Muscle layer of duodenum (tissue), 2 donors: ENCODE results near the gene BMPR2.

Source experiments
- H3K27ac ChIP-seq: one replicate; pipeline ENCODE4 v1.7.0; 2013; ENCODE audit warnings: mild to moderate bottlenecking, low read length
- H3K27me3 ChIP-seq: one replicate; pipeline ENCODE4 v1.7.0; 2013; ENCODE audit warnings: low read depth, mild to moderate bottlenecking, control low read depth, low read length
- H3K36me3 ChIP-seq, 2 donors: one replicate each; pipeline ENCODE4 v1.7.0; 2013; ENCODE audit warnings: low read length in 2 of 2, control low read depth in 1 of 2, mild to moderate bottlenecking in 1 of 2; ENCODE audit not compliant: insufficient read depth in 2 of 2, control insufficient read depth in 1 of 2
- H3K4me1 ChIP-seq, 2 donors: one replicate each; pipeline ENCODE4 v1.7.0; 2013; ENCODE audit warnings: low read length in 2 of 2, mild to moderate bottlenecking in 2 of 2, control low read depth in 1 of 2, moderate library complexity in 1 of 2; ENCODE audit not compliant: insufficient read depth in 2 of 2, control insufficient read depth in 1 of 2
- H3K4me3 ChIP-seq, 2 donors: one replicate each; pipeline ENCODE4 v1.7.0; 2013; ENCODE audit warnings: low read length in 2 of 2, low read depth in 1 of 2, mild to moderate bottlenecking in 1 of 2
- H3K9me3 ChIP-seq, 2 donors: one replicate each; pipeline ENCODE4 v1.7.0; 2013; ENCODE audit warnings: low read length in 2 of 2, control low read depth in 1 of 2, mild to moderate bottlenecking in 1 of 2; ENCODE audit not compliant: control insufficient read depth in 1 of 2
- donor health status: healthy.

Gene BMPR2

DNA sequence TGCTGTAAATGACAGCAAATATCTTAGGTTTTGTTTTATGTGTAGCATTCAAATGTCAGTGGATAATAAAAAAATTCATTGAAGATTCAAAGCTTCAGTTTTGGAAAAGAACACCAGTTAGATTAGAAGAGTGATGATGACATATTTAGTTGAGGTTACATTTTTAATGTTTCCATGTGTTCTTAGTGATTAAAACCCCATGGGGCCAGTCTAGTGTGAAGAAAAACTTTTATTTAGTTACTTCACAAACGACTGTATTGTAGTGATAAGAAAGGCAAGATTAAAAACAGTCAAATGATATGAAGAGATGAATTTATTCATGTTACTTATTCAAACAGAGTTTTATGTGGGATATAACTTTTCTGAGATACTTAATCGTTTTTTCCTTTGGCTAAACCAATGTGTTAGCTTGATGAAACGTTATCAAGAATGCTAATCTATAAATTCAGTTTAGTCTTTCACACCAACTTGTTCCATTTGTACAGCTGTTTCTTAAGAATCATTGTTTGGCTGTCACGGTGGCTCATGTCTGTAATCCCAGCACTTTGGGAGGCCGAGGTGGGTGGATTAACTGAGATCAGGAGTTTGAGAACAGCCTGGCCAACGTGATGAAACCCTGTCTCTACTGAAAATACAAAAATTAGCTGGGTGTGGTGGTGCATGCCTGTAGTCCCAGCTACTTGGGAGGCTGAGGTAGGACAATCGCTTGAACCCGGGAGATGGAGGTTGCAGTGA is 11.6 kb downstream of the BMPR2 start:
- Histone ChIP-seq H3K4me3 (no peak overlapping the region), H3K9me3 (no peaks in the 10 kb centered on the region), H3K27ac (no peak overlapping the region), H3K27me3 (no peaks in the 10 kb centered on the region), H3K4me1 (peaks cover 0 to 12% of the 10 kb centered on the region in 2 donors), H3K36me3 (no peaks in the 10 kb centered on the region)

DNA sequence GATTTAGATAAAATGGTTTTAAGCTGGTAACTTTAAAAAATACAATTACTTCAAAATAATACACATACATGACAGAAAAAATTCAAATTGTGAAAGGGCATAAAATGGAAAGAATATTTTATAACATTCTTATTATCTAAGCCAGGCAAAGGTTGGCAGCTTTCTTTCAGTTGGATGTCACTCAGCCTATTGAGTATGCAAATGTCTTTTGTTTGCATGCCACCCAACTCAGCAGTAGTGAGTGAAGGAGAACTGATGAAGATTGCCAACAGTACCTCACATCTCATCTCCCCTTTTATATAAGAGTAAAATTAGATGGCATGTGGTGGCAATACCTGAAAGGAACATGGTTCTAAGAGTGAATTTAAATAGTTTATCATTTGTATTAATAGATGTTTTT is 24.8 kb downstream of the BMPR2 start:
- Histone ChIP-seq H3K27ac (no peak overlapping the region), H3K9me3 (no peaks in the 10 kb centered on the region), H3K27me3 (no peaks in the 10 kb centered on the region)

DNA sequence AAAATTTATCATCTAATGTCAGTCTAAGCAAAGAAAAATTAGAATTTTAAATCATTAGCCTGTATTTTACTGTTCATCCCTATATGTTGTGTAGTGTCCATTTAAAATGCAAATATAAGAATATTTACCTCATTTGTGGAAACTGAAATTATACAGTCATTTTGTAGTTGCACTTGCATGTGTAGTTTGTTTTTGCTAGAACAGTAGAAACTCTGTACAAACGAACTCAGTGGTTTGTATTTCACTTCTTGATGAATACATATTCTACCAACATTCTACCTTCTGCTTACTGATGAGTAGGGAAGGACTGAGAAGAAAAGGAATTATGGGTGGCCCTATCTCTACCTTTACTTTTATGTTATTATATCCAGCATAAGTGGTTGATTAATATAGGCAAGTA is 29.7 kb downstream of the BMPR2 start:
- Histone ChIP-seq H3K9me3 (no peaks in the 10 kb centered on the region), H3K4me3 (no peak overlapping the region), H3K36me3 (no peaks in the 10 kb centered on the region), H3K27ac (no peak overlapping the region), H3K27me3 (no peaks in the 10 kb centered on the region), H3K4me1 (peaks cover 0 to 3% of the 10 kb centered on the region in 2 donors)

More for the DNA sequence above, 24.8 kb downstream of the BMPR2 start:
- no peaks in the 10 kb centered on the region for H3K36me3 ChIP-seq
- peaks cover 0 to 6% of the 10 kb centered on the region in 2 donors for H3K4me1 ChIP-seq
- H3K4me3 ChIP-seq = no peak overlapping the region

DNA sequence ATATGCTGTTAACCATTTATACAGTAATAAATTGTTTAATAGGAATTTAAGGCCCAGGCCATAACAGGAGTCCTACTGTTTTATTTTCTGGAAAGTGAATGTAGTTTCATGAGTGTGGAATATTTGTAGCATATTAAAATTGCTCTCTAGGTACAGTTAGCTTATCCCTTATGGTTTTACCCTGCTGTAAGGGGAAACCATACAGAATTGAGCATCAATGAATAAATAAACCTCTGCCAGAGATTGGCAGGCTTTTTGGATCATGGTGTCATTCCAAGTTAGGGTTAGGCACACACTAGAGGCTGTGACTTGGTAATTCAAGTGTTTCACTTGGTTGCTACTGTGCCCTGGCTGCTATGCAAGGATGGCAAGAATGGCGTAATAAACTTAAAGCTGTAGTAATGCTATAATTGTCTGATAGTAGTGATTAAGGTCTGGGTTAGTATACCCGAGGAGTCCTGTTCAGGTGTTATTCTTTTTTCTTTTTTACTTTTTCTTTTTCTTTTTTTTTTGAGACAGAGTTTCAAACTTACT is 30.4 kb downstream of the BMPR2 start:
- H3K36me3 ChIP-seq = no peaks in the 10 kb centered on the region

GRCh38 chr2:202408546-202409140 is 32.5 kb downstream of the BMPR2 start:
- Histone ChIP-seq H3K4me3 (no peak overlapping the region), H3K27me3 (no peaks in the 10 kb centered on the region), H3K27ac (no peak overlapping the region), H3K36me3 (no peaks in the 10 kb centered on the region), H3K4me1 (peaks cover 0 to 3% of the 10 kb centered on the region in 2 donors), H3K9me3 (no peaks in the 10 kb centered on the region)

More for the DNA sequence above, 30.4 kb downstream of the BMPR2 start:
- Histone ChIP-seq H3K4me3 (no peak overlapping the region), H3K27me3 (no peaks in the 10 kb centered on the region), H3K4me1 (peaks cover 0 to 3% of the 10 kb centered on the region in 2 donors), H3K9me3 (no peaks in the 10 kb centered on the region), H3K27ac (no peak overlapping the region)

- no peak overlapping the region for H3K4me3 ChIP-seq
- no peak overlapping the region for H3K27ac ChIP-seq
- no peaks in the 10 kb centered on the region for H3K9me3 ChIP-seq
- no peaks in the 10 kb centered on the region for H3K36me3 ChIP-seq
- peaks cover 0 to 3% of the 10 kb centered on the region in 2 donors for H3K4me1 ChIP-seq
- no peaks in the 10 kb centered on the region for H3K27me3 ChIP-seq
Observed at GRCh38 chr2:202410092-202410491, 34.0 kb downstream of the BMPR2 start.

DNA sequence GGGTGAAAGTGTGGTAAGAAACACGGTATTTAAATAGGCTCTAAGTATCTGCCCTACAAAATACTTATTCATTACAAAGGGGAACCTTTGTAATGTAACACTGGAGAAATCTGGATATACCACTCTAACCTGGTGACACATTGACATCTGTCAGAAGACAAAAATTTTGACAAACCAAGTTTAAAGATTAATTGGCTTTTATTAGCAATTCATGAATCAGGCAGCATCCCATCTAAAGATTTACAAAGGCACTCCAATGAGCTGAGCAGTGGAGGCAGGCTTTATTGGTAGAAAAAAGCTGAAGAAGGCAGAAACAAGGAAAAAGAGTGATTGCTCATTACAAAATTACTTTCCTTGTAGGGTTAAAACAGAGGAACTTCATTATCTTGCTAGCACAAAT is 35.0 kb downstream of the BMPR2 start:
- Histone ChIP-seq H3K4me3 (no peak overlapping the region), H3K36me3 (no peaks in the 10 kb centered on the region), H3K27ac (no peak overlapping the region), H3K9me3 (no peaks in the 10 kb centered on the region), H3K4me1 (no peaks in the 10 kb centered on the region), H3K27me3 (no peaks in the 10 kb centered on the region)

DNA sequence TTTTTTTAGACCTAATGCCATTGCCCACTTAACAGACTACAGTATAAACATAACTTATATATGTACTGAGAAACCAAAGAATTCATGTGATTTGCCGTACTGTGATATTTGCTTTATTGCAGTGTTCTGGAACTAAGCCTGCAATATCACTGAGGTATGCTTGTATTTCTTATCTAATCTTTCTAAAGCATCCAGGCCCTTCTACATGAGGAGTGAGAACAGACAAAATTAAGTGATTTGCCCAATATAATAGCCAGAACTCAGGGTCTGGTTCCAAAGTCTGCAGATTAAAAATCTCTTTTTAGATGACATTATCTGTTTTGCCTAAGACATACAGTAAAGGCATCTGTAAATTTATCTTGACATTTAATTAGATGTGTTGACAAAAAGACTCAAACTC is 41.9 kb downstream of the BMPR2 start:
- Histone ChIP-seq H3K4me3 (no peak overlapping the region), H3K27ac (no peak overlapping the region), H3K36me3 (no peaks in the 10 kb centered on the region), H3K4me1 (peaks cover 0 to 1% of the 10 kb centered on the region in 2 donors), H3K9me3 (no peaks in the 10 kb centered on the region), H3K27me3 (no peaks in the 10 kb centered on the region)

- Histone ChIP-seq H3K27ac (no peak overlapping the region), H3K4me3 (no peak overlapping the region), H3K27me3 (no peaks in the 10 kb centered on the region), H3K4me1 (peaks cover 0 to 5% of the 10 kb centered on the region in 2 donors), H3K9me3 (no peaks in the 10 kb centered on the region), H3K36me3 (no peaks in the 10 kb centered on the region)
Observed at GRCh38 chr2:202418511-202418910, 42.4 kb downstream of the BMPR2 start.

DNA sequence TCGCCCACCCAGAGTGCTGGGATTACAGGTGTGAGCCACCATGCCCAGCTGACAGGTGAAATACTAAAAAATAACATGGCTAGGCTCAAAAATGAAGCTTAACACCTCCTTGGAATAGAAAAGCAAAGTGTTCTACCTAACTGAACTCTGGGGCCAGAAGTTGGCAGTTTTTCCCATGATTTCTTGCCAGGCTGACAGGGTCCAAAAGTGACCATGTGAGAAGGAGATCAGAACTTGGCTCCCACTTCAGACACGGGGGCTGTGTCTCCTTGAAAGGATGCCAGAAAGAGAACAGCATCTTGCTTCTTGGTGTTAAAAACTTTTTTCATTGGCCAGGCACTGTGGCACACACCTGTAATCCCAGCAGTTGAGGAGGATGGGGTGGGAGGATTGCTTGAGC is 47.0 kb downstream of the BMPR2 start:
- Histone ChIP-seq H3K4me1 (peaks cover 0 to 5% of the 10 kb centered on the region in 2 donors), H3K27ac (no peak overlapping the region), H3K36me3 (no peaks in the 10 kb centered on the region), H3K4me3 (no peak overlapping the region), H3K9me3 (no peaks in the 10 kb centered on the region), H3K27me3 (no peaks in the 10 kb centered on the region)

GRCh38 chr2:202425036-202425435 is 48.9 kb downstream of the BMPR2 start:
- Histone ChIP-seq H3K36me3 (no peaks in the 10 kb centered on the region), H3K4me3 (no peak overlapping the region), H3K9me3 (no peaks in the 10 kb centered on the region), H3K4me1 (peaks cover 0 to 5% of the 10 kb centered on the region in 2 donors), H3K27me3 (no peaks in the 10 kb centered on the region), H3K27ac (no peak overlapping the region)
